ENCODE results near the gene NSUN7. TPM values are rescaled to one million over a fixed set of nuclear protein-coding genes. Genes with fewer than 3 reads are reported as not detected.

NSUN7 gene
- polyA plus RNA-seq, 1 donor (not counting 4 experiments of a cell fraction or from before 2014, with no cell fraction given) = 0.03 TPM

- no peak for FAIRE-seq
Measured at GRCh38 chr4:40736910-40737309, 12.8 kb upstream of the NSUN7 start.

GRCh38 chr4:40737879-40738278, 11.9 kb upstream of the NSUN7 start:
- DNase-seq (ENCODE audit: low read depth, low spot score) (no peak), FAIRE-seq (no peak)
- H2AFZ ChIP-seq (ENCODE audit: control insufficient read depth, low read length) = no peak overlapping the region
- H3K9me3 ChIP-seq (ENCODE audit: control insufficient read depth, low read depth, low read length) = no peaks in the 10 kb centered on the region
- no peak overlapping the region for H3K4me2 ChIP-seq (ENCODE audit: control insufficient read depth, extremely low read depth, insufficient read depth, low read depth, low read length)
- H3K27me3 ChIP-seq (ENCODE audit: control insufficient read depth, extremely low read depth, insufficient read depth, low read length) = no peaks in the 10 kb centered on the region
- H3K79me2 ChIP-seq (ENCODE audit: control insufficient read depth, insufficient read depth, low read length) = no peaks in the 10 kb centered on the region
- TF ChIP-seq EZH2 (IDR thresholded peaks at IDR 0.05; ENCODE audit: low read length) = no peak
- TF ChIP-seq CTCF (optimal IDR thresholded peaks at IDR 0.05 in 1 of 3, IDR thresholded peaks at IDR 0.05 in 1 of 3, conservative IDR thresholded peaks at IDR 0.05 in 1 of 3; ENCODE audit: extremely low read depth in 1 of 3, insufficient read depth in 2 of 3, low read length in 3 of 3) = no peak
- H3K4me3 ChIP-seq (ENCODE audit: control insufficient read depth in 2 of 3, extremely low read depth in 1 of 3, insufficient read depth in 2 of 3, low read depth in 1 of 3, low read length in 3 of 3) = no peak overlapping the region
- H3K4me1 ChIP-seq (ENCODE audit: control insufficient read depth, extremely low read depth, insufficient read depth, low read length) = no peaks in the 10 kb centered on the region
- H3K9me1 ChIP-seq (ENCODE audit: control insufficient read depth, extremely low read depth, insufficient read depth, low read length) = no peaks in the 10 kb centered on the region
- H3K36me3 ChIP-seq (ENCODE audit: control insufficient read depth in 2 of 2, extremely low read depth in 1 of 2, insufficient read depth in 2 of 2, low read length in 2 of 2) = no peaks in the 10 kb centered on the region
- dilution Hi-C loops (cut with MboI; ENCODE audit: extremely low pct_ligation_motif_present, low sequenced_read_pairs) = no loop called here
- no peak overlapping the region for H3K27ac ChIP-seq (ENCODE audit: control insufficient read depth, insufficient read depth, low read length)
- H3K9ac ChIP-seq (ENCODE audit: control insufficient read depth, extremely low read depth, insufficient read depth, low read length) = no peak overlapping the region
- H4K20me1 ChIP-seq (ENCODE audit: control insufficient read depth, extremely low read depth, insufficient read depth, low read length) = no peaks in the 10 kb centered on the region

More at GRCh38 chr4:40736910-40737309, 12.8 kb upstream of the NSUN7 start:
- Histone ChIP-seq H3K9me3 (ENCODE audit: control insufficient read depth, low read depth, low read length) (no peaks in the 10 kb centered on the region), H3K27ac (ENCODE audit: control insufficient read depth, insufficient read depth, low read length) (no peak overlapping the region), H3K9ac (ENCODE audit: control insufficient read depth, extremely low read depth, insufficient read depth, low read length) (no peak overlapping the region), H3K27me3 (ENCODE audit: control insufficient read depth, extremely low read depth, insufficient read depth, low read length) (no peaks in the 10 kb centered on the region), H3K79me2 (ENCODE audit: control insufficient read depth, insufficient read depth, low read length) (no peaks in the 10 kb centered on the region), H3K4me3 (ENCODE audit: control insufficient read depth in 2 of 3, extremely low read depth in 1 of 3, insufficient read depth in 2 of 3, low read depth in 1 of 3, low read length in 3 of 3) (no peak overlapping the region), H4K20me1 (ENCODE audit: control insufficient read depth, extremely low read depth, insufficient read depth, low read length) (no peaks in the 10 kb centered on the region), H3K36me3 (ENCODE audit: control insufficient read depth in 2 of 2, extremely low read depth in 1 of 2, insufficient read depth in 2 of 2, low read length in 2 of 2) (no peaks in the 10 kb centered on the region), H3K9me1 (ENCODE audit: control insufficient read depth, extremely low read depth, insufficient read depth, low read length) (no peaks in the 10 kb centered on the region), H2AFZ (ENCODE audit: control insufficient read depth, low read length) (no peak overlapping the region), H3K4me1 (ENCODE audit: control insufficient read depth, extremely low read depth, insufficient read depth, low read length) (no peaks in the 10 kb centered on the region), H3K4me2 (ENCODE audit: control insufficient read depth, extremely low read depth, insufficient read depth, low read depth, low read length) (no peak overlapping the region)
- no peak for DNase-seq (ENCODE audit: low read depth, low spot score)
- dilution Hi-C loops (cut with MboI; ENCODE audit: extremely low pct_ligation_motif_present, low sequenced_read_pairs) = no loop called here
- TF ChIP-seq CTCF (optimal IDR thresholded peaks at IDR 0.05 in 1 of 3, IDR thresholded peaks at IDR 0.05 in 1 of 3, conservative IDR thresholded peaks at IDR 0.05 in 1 of 3; ENCODE audit: extremely low read depth in 1 of 3, insufficient read depth in 2 of 3, low read length in 3 of 3) (peak in 1 of 3 experiments; percentile 12), EZH2 (IDR thresholded peaks at IDR 0.05; ENCODE audit: low read length) (no peak)

Data from keratinocyte (primary cell).